AG04450 (cell line): ENCODE measurements around the gene POLA2. TPM values are rescaled to one million over a fixed set of nuclear protein-coding genes. Genes with fewer than 3 reads are reported as not detected.

Experiments
- CTCF ChIA-PET: fragments of 300-600, 350-600 bp; formaldehyde crosslinking; extraction: SDS; loops from one replicate; lab custom pipeline; 2022; ENCODE audit warnings: antibody characterized with exemption, inconsistent platforms; lab: Charles Lee
- POLR2A ChIA-PET: fragments of 350-600 bp; formaldehyde crosslinking; extraction: SDS; loops from one replicate; lab custom pipeline; 2021; ENCODE audit warnings: antibody characterized with exemption, inconsistent platforms; lab: Yijun Ruan, JAX
- DNase-seq: peaks from one replicate; pipeline ENCODE4 v3.0.0-alpha.2; 2011; ENCODE audit warnings: low read depth, low spot score
- H3K27ac ChIP-seq: one replicate; pipeline ENCODE4 v1.5.1; 2012; ENCODE audit warnings: low read depth, low read length, control low read depth
- H3K27me3 ChIP-seq: one replicate; pipeline ENCODE4 v1.6.0; 2012; ENCODE audit warnings: low read length; ENCODE audit not compliant: control insufficient read depth, insufficient read depth
- H3K4me3 ChIP-seq: 2 replicates; pipeline ENCODE4 v1.5.1; 2011; ENCODE audit warnings: mild to moderate bottlenecking, low read depth, low read length, control low read depth
- H3K9me3 ChIP-seq: 2 replicates; pipeline ENCODE4 v1.5.1; 2012; ENCODE audit warnings: low read length; ENCODE audit not compliant: control insufficient read depth, insufficient read depth
- CTCF ChIP-seq: IDR thresholded peaks from 2 replicates; pipeline ENCODE4 v1.5.1; 2011; ENCODE audit warnings: low read depth, low read length, control low read depth, inconsistent platforms
- polyA plus RNA-seq: library from polyadenylated mRNA; depleted of rRNA; stranded (reverse); fragments of >200 nt; gene quantifications from 2 replicates; pipeline ENCODE4 v1.2.3, GENCODE V29; 2011

The POLA2 gene
- polyA plus RNA-seq, 1 experiment, result 14.1 TPM

- no peaks in the 10 kb centered on the region; the same call in 1 of the 2 replicates for H3K9me3 ChIP-seq
- DNase-seq, result no peak
- POLR2A ChIA-PET, result no interaction called here
- CTCF ChIA-PET, result no interaction called here
- no peak overlapping the region for H3K4me3 ChIP-seq
- no peaks in the 10 kb centered on the region for H3K27me3 ChIP-seq
- no peak for TF ChIP-seq CTCF
- H3K27ac ChIP-seq, result no peak overlapping the region
Observed at GRCh38 chr11:65308281-65308891, 46.6 kb downstream of the POLA2 start.

GRCh38 chr11:65309006-65309405 lies 47.2 kb downstream of the POLA2 start:
- Histone ChIP-seq H3K27ac (no peak overlapping the region), H3K9me3 (no peaks in the 10 kb centered on the region; the same call in 1 of the 2 replicates), H3K27me3 (no peaks in the 10 kb centered on the region), H3K4me3 (no peak overlapping the region)
- POLR2A ChIA-PET, result no interaction called here
- no peak for TF ChIP-seq CTCF
- CTCF ChIA-PET, result interaction anchor here (0.7 kb wide), 1 partner anchor 23 kb away, joined by 3 read pairs; no protein-coding TSS in a partner anchor
- DNase-seq, result no peak

GRCh38 chr11:65310215-65310614 lies 48.5 kb downstream of the POLA2 start:
- H3K27me3 ChIP-seq, result no peaks in the 10 kb centered on the region
- POLR2A ChIA-PET, result interaction anchor here (0.7 to 1.1 kb wide), 3 partner anchors 8 to 31 kb away, joined by 3 to 6 read pairs (median 3); no protein-coding TSS in a partner anchor

GRCh38 chr11:65310736-65311135 lies 49.0 kb downstream of the POLA2 start:
- TF ChIP-seq CTCF, result no peak
- ChIA-PET CTCF (interaction anchor here (8.5 kb wide), 1 partner anchor 33 kb away, joined by 271 read pairs; no protein-coding TSS in a partner anchor), POLR2A (interaction anchor here (0.8 to 1.1 kb wide), 2 partner anchors 9 to 18 kb away, joined by 3 read pairs; no protein-coding TSS in a partner anchor)
- Histone ChIP-seq H3K4me3 (no peak overlapping the region), H3K9me3 (peaks cover 5% of the 10 kb centered on the region; the same call in 1 of the 2 replicates), H3K27ac (peak overlapping the region; percentile 31), H3K27me3 (no peaks in the 10 kb centered on the region)
- no peak for DNase-seq

More at GRCh38 chr11:65310215-65310614, 48.5 kb downstream of the POLA2 start:
- H3K9me3 ChIP-seq, result peaks cover 2% of the 10 kb centered on the region; the same call in 1 of the 2 replicates
- no peak overlapping the region for H3K4me3 ChIP-seq
- CTCF ChIA-PET, result interaction anchor here (8.5 kb wide), 1 partner anchor 33 kb away, joined by 271 read pairs; no protein-coding TSS in a partner anchor
- no peak overlapping the region for H3K27ac ChIP-seq
- no peak for TF ChIP-seq CTCF
- no peak for DNase-seq

- TF ChIP-seq CTCF, result no peak
- Histone ChIP-seq H3K27me3 (no peaks in the 10 kb centered on the region), H3K4me3 (no peak overlapping the region), H3K9me3 (peaks cover 5% of the 10 kb centered on the region; the same call in 1 of the 2 replicates), H3K27ac (peak overlapping the region; percentile 31)
- ChIA-PET POLR2A (interaction anchor here (1.1 to 6.6 kb wide), 2 partner anchors 9 to 19 kb away, joined by 3 to 118 read pairs; no protein-coding TSS in a partner anchor), CTCF (interaction anchor here (0.7 to 11.1 kb wide), 3 partner anchors 20 to 359 kb away, joined by 6 to 271 read pairs (median 203); partner anchors contain the start of gene DPF2)
- DNase-seq, result no peak
Observed at GRCh38 chr11:65311170-65311678, 49.5 kb downstream of the POLA2 start.
